Suprapubic skin (tissue), 4 donors: ENCODE measurements around the gene ACVR1. TPM values are rescaled to one million over a fixed set of nuclear protein-coding genes. Genes with fewer than 3 reads are reported as not detected.
"Not testable (repeated sequence)": the region's sequence is repeated elsewhere in the genome, so short reads cannot be mapped to it uniquely, and the experiment has no call there.

Experiments
- DNase-seq, 2 donors: peaks; one replicate each; pipeline ENCODE4 v3.0.0-alpha.2; 2019; ENCODE audit warnings: low spot score in 2 of 2
- H3K27ac ChIP-seq: fragments of 200-600 bp; sonication (generic); one replicate; pipeline ENCODE4 v1.5.1; 2019
- H3K27me3 ChIP-seq: fragments of 200-600 bp; sonication (generic); one replicate; pipeline ENCODE4 v1.5.1; 2019
- H3K36me3 ChIP-seq: fragments of 200-600 bp; sonication (generic); one replicate; pipeline ENCODE4 v1.5.1; 2019
- H3K4me1 ChIP-seq: fragments of 200-600 bp; sonication (generic); one replicate; pipeline ENCODE4 v1.5.1; 2019
- H3K4me3 ChIP-seq: fragments of 200-600 bp; sonication (generic); one replicate; pipeline ENCODE4 v1.5.1; 2019; ENCODE audit warnings: mild to moderate bottlenecking
- H3K9me3 ChIP-seq: fragments of 200-600 bp; sonication (generic); one replicate; pipeline ENCODE4 v1.5.1; 2019
- CTCF ChIP-seq, 2 donors: fragments of 200-600 bp in 1 of 2; fragments of 450-650 bp in 1 of 2; sonication (generic) in 1 of 2; IDR thresholded peaks; one replicate each; pipeline ENCODE4 v1.5.1; 2016 to 2019; ENCODE audit warnings: antibody characterized with exemption in 2 of 2, mild to moderate bottlenecking in 1 of 2, moderate library complexity in 1 of 2
- EP300 ChIP-seq: sonication (generic); formaldehyde crosslinking; IDR thresholded peaks from one replicate; pipeline ENCODE4 v1.6.1; 2017; ENCODE audit warnings: antibody characterized with exemption
- POLR2A ChIP-seq, 2 donors: fragments of 450-650 bp; IDR thresholded peaks; one replicate each; pipeline ENCODE4 v1.6.1; 2017; ENCODE audit warnings: antibody characterized with exemption in 2 of 2, mild to moderate bottlenecking in 2 of 2, moderate library complexity in 2 of 2
- POLR2AphosphoS5 ChIP-seq, 3 donors: sonication (generic); formaldehyde crosslinking; IDR thresholded peaks; one replicate each; pipeline ENCODE4 v1.6.1; 2017; ENCODE audit warnings: antibody characterized with exemption in 3 of 3
- WGBS: methylation state at CpG from one replicate; pipeline ENCODE4 v1.1.5; 2018; 5-methylcytosine and 5-hydroxymethylcytosine counted together
- total RNA-seq, 4 donors: library from RNA; depleted of rRNA; stranded (reverse); fragments of >200 nt; gene quantifications; one replicate each; pipeline ENCODE4 v1.1.0, GENCODE V29; 2016

ACVR1 gene
- total RNA-seq, 4 donors from 2014 or later, result 17.5 to 20.6 (median 18.5) TPM

DNA sequence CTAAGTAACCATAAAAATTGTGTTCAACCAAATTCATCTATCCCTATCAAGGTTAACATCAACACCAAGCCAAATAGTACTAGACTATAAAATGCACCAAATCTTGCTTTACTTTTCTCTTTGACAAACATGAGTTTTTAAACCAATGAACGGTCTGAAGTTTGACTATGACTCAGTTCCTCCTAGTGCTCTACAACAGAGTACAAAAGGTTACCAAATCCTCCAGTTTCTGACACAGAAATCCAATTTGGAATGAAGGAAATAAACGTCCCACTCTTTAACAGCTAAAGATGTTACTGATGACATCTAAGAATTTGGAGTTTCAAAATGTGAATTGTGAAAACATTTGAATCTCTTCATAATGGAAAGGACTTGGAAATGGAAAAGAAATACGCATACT lies 11.8 kb upstream of the ACVR1 start:
- no peaks in the 10 kb centered on the region for H3K9me3 ChIP-seq
- H3K27ac ChIP-seq, result no peak overlapping the region
- DNase-seq, result no peak
- no peaks in the 10 kb centered on the region for H3K4me1 ChIP-seq
- WGBS, result 70% methylated on average over 3 of the region's 3 CpGs
- no peak overlapping the region for H3K4me3 ChIP-seq
- TF ChIP-seq CTCF (IDR thresholded peaks at IDR 0.05) (no peak), POLR2A (IDR thresholded peaks at IDR 0.05) (no peak), EP300 (no peak), POLR2AphosphoS5 (IDR thresholded peaks at IDR 0.05) (no peak)
- no peaks in the 10 kb centered on the region for H3K27me3 ChIP-seq
- no peaks in the 10 kb centered on the region for H3K36me3 ChIP-seq

- 76% methylated on average over 5 of the region's 5 CpGs for WGBS
- not testable (repeated sequence) for H3K4me3 ChIP-seq, H3K36me3 ChIP-seq, H3K9me3 ChIP-seq, H3K4me1 ChIP-seq, H3K27me3 ChIP-seq, DNase-seq, H3K27ac ChIP-seq
Observed at GRCh38 chr2:157884533-157884932, 8.4 kb upstream of the ACVR1 start.

DNA sequence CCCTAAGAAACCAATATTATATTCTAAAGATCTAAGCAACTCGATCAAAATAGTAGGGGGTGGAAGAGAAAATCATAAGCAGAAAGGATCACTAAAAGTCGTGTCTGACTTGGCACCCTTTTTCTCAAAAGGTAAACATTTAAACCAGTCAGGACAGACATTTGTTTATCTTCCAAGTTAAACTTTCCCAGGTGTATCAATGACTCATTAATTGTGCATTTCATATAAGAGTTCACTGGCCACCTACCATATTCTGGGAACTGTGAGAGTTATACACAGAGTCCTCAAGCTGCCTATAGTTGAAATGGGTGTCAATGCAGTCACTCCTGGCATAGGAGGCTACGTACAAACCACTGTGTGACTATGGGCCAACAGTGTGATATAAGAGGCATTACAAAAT lies 4.8 kb upstream of the ACVR1 start:
- Histone ChIP-seq H3K27me3 (no peaks in the 10 kb centered on the region), H3K4me3 (no peak overlapping the region), H3K4me1 (peaks cover 16% of the 10 kb centered on the region), H3K9me3 (no peaks in the 10 kb centered on the region), H3K36me3 (no peaks in the 10 kb centered on the region), H3K27ac (no peak overlapping the region)
- TF ChIP-seq POLR2A (IDR thresholded peaks at IDR 0.05) (no peak), EP300 (no peak), POLR2AphosphoS5 (IDR thresholded peaks at IDR 0.05) (no peak), CTCF (IDR thresholded peaks at IDR 0.05) (no peak)
- WGBS, result 71% methylated on average over 3 of the region's 3 CpGs
- no peak for DNase-seq

DNA sequence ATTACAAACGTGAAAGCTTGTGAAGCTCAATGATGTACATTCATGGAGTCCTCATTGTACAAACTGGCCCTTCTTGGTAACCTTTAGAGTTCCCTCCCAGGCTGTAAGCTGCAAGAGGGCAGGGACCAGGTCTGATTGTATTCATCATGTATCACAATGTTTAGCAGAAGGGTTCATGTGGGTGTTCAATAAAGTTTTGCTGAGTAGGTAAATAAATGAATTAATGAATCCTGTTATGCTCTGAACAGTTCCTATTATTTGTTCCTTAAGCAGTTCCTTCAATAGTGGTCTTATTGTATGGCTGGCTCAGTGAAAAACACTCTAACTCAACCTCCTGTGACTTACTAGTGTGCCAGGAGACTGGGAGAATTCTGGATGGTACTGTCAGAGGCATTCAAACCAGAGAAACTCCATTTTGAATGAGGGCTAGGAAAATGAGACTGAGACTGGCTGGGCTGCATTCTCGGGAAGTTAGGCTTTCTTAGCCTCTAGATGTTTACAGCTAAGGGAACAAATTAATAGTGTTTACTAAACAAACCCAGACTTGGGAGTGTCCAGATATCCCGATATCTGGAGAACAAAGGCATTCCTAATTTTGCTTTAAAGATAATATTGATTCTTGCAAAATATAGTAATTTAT lies 1.8 kb upstream of the ACVR1 start:
- Histone ChIP-seq H3K4me3 (no peak overlapping the region), H3K27ac (no peak overlapping the region), H3K4me1 (peaks cover 37% of the 10 kb centered on the region), H3K36me3 (no peaks in the 10 kb centered on the region), H3K27me3 (no peaks in the 10 kb centered on the region), H3K9me3 (no peaks in the 10 kb centered on the region)
- TF ChIP-seq POLR2A (IDR thresholded peaks at IDR 0.05) (no peak), POLR2AphosphoS5 (IDR thresholded peaks at IDR 0.05) (no peak), CTCF (IDR thresholded peaks at IDR 0.05) (no peak), EP300 (no peak)
- DNase-seq, result no peak
- WGBS, result 80% methylated on average over 3 of the region's 3 CpGs

DNA sequence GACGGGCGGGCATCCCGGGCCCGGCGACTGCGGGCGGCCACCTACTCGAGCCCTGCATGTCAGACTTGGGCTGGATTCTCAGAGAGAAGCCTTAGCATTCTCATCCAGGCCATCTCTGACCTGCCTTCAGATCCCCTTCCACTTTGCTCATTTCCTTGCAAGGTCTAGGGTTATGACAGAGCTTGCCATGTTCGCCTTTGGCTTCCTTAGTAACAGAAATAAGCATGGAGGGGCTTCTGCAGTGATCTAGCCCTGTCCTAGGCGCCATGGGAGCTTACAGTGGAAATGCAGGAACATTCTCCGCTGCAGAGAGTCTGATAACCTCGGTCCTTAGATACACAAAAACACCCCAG lies 632 bp upstream of the ACVR1 start:
- TF ChIP-seq POLR2AphosphoS5 (IDR thresholded peaks at IDR 0.05) (no peak), EP300 (no peak), CTCF (IDR thresholded peaks at IDR 0.05) (no peak), POLR2A (IDR thresholded peaks at IDR 0.05) (no peak)
- no peaks in the 10 kb centered on the region for H3K36me3 ChIP-seq
- peak overlapping the region; percentile 91 for H3K4me3 ChIP-seq
- H3K9me3 ChIP-seq, result no peaks in the 10 kb centered on the region
- H3K27ac ChIP-seq, result peak overlapping the region; percentile 98
- 39% methylated on average over 4 of the region's 12 CpGs for WGBS
- peaks cover 37% of the 10 kb centered on the region for H3K4me1 ChIP-seq
- H3K27me3 ChIP-seq, result no peaks in the 10 kb centered on the region
- no peak for DNase-seq

GRCh38 chr2:157875641-157876065 lies 477 bp downstream of the ACVR1 start:
- H3K9me3 ChIP-seq, result no peaks in the 10 kb centered on the region
- H3K27me3 ChIP-seq, result no peaks in the 10 kb centered on the region
- H3K4me1 ChIP-seq, result peaks cover 34% of the 10 kb centered on the region
- TF ChIP-seq CTCF (IDR thresholded peaks at IDR 0.05), result no peak
- TF ChIP-seq POLR2AphosphoS5 (IDR thresholded peaks at IDR 0.05), result no peak
- no peak for TF ChIP-seq EP300
- TF ChIP-seq POLR2A (IDR thresholded peaks at IDR 0.05), result no peak
- H3K4me3 ChIP-seq, result peak overlapping the region; percentile 91
- peak overlapping the region; percentile 98 for H3K27ac ChIP-seq
- DNase-seq, result peak in 1 of 2 donors; percentile 66
- no peaks in the 10 kb centered on the region for H3K36me3 ChIP-seq
- WGBS, result 0% methylated on average over 6 of the region's 53 CpGs
